H1 (cell line): ENCODE measurements around the gene KCNMA1. TPM values are rescaled to one million over a fixed set of nuclear protein-coding genes. Genes with fewer than 3 reads are reported as not detected.

ENCODE experiments used
- CTCF ChIA-PET: fragments of 300-600 bp; sonication (Branson Sonifier 250); formaldehyde crosslinking; loops from one replicate; lab custom pipeline; 2021; ENCODE audit not compliant: partially characterized antibody; lab: Charles Lee
- POLR2A ChIA-PET: fragments of 300-600 bp; sonication (Branson Sonifier 250); formaldehyde crosslinking; loops from one replicate; lab custom pipeline; 2021; ENCODE audit warnings: inconsistent platforms; ENCODE audit not compliant: partially characterized antibody; lab: Charles Lee
- DNase-seq, 2 experiments: peaks; one replicate each; pipeline versions ENCODE4 v3.0.0 to v3.0.0-alpha.2; 2010 to 2022; ENCODE audit warnings: low spot score in 2 of 2, low read depth in 1 of 2, mixed read lengths in 1 of 2
- FAIRE-seq: peaks from 2 replicates; lab custom pipeline; 2011; peaks lifted over from hg19 to GRCh38; lab: Jason Lieb, UNC
- H2AFZ ChIP-seq: 2 replicates; pipeline ENCODE4 v1.8.1; 2012; ENCODE audit warnings: low read length, inconsistent platforms
- H2AK5ac ChIP-seq: 2 replicates; pipeline ENCODE4 v1.6.1; 2013; ENCODE audit warnings: low read depth, low read length
- H2BK120ac ChIP-seq: replicated peaks from 2 replicates; pipeline ENCODE3; 2013; ENCODE audit warnings: low read depth, low read length, inconsistent platforms
- H2BK12ac ChIP-seq: 2 replicates; pipeline ENCODE4 v1.6.1; 2013; ENCODE audit warnings: low read depth, low read length
- H2BK15ac ChIP-seq: 2 replicates; pipeline ENCODE4 v1.6.1; 2013; ENCODE audit warnings: low read length
- H2BK20ac ChIP-seq: 2 replicates; pipeline ENCODE4 v1.6.1; 2013; ENCODE audit warnings: low read length
- H2BK5ac ChIP-seq: 2 replicates; pipeline ENCODE4 v1.6.1; 2013; ENCODE audit warnings: low read depth, low read length
- H3K14ac ChIP-seq: 2 replicates; pipeline ENCODE4 v1.6.1; 2013; ENCODE audit warnings: inconsistent platforms; ENCODE audit not compliant: insufficient read length
- H3K18ac ChIP-seq: 2 replicates; pipeline ENCODE4 v1.6.1; 2013; ENCODE audit warnings: low read length; ENCODE audit errors: extremely low read depth
- H3K23ac ChIP-seq: 2 replicates; pipeline ENCODE4 v1.6.1; 2013; ENCODE audit warnings: inconsistent platforms; ENCODE audit not compliant: insufficient read length
- H3K23me2 ChIP-seq: 2 replicates; pipeline ENCODE4 v1.6.1; 2013; ENCODE audit warnings: low read depth, low read length
- H3K27ac ChIP-seq: 2 replicates; pipeline ENCODE4 v1.6.1; 2011; ENCODE audit warnings: low read depth, low read length, inconsistent platforms
- H3K27me3 ChIP-seq, 4 experiments: replicated peaks in 1 of 4; 1 replicate in 1 of 4; 2 replicates in 3 of 4; pipeline versions ENCODE4 v1.6.1 to v1.8.1; 2011 to 2013; ENCODE audit warnings: low read length in 3 of 4, mild to moderate bottlenecking in 3 of 4, inconsistent platforms in 2 of 4, mixed read lengths in 2 of 4, moderate library complexity in 1 of 4; ENCODE audit not compliant: control insufficient read depth in 3 of 4, insufficient read depth in 3 of 4; ENCODE audit errors: extremely low read depth in 1 of 4
- H3K36me3 ChIP-seq, 4 experiments: 2 replicates each; pipeline versions ENCODE4 v1.6.1 to v1.8.1; 2011 to 2013; ENCODE audit warnings: mild to moderate bottlenecking in 4 of 4, low read length in 3 of 4, moderate library complexity in 2 of 4, control low read depth in 1 of 4, inconsistent platforms in 1 of 4; ENCODE audit not compliant: insufficient read depth in 4 of 4, control insufficient read depth in 2 of 4
- H3K4ac ChIP-seq: replicated peaks from 2 replicates; pipeline ENCODE3; 2013; ENCODE audit warnings: low read length, low read depth, mixed read lengths, inconsistent platforms; ENCODE audit not compliant: insufficient read length
- H3K4me1 ChIP-seq, 4 experiments: replicated peaks in 1 of 4; 1 replicate in 1 of 4; 2 replicates in 3 of 4; pipeline versions ENCODE4 v1.6.1 to v1.8.1; 2011 to 2013; ENCODE audit warnings: low read length in 3 of 4, inconsistent platforms in 2 of 4, mixed read lengths in 1 of 4; ENCODE audit not compliant: insufficient read depth in 4 of 4, control insufficient read depth in 3 of 4
- H3K4me2 ChIP-seq, 2 experiments: 2 replicates each; pipeline versions ENCODE4 v1.6.1 to v1.8.1; 2011 to 2013; ENCODE audit warnings: low read depth in 2 of 2, low read length in 2 of 2, control low read depth in 1 of 2, inconsistent platforms in 1 of 2, mild to moderate bottlenecking in 1 of 2; ENCODE audit not compliant: insufficient read depth in 1 of 2
- H3K4me3 ChIP-seq, 4 experiments: fragments of 200-600, 300-600 bp in 1 of 4; sonication (generic), shearing (Covaris generic), sonication (Bioruptor Twin) in 1 of 4; 2 replicates each; pipeline versions ENCODE4 v1.5.1 to v1.8.1; 2011 to 2016; ENCODE audit warnings: low read length in 4 of 4, low read depth in 3 of 4, control low read depth in 2 of 4, inconsistent platforms in 2 of 4, mild to moderate bottlenecking in 2 of 4, mixed read lengths in 1 of 4, moderate library complexity in 1 of 4; ENCODE audit not compliant: insufficient read depth in 2 of 4; ENCODE audit errors: extremely low read depth in 1 of 4
- H3K56ac ChIP-seq: replicated peaks from 2 replicates; pipeline ENCODE3; 2013; ENCODE audit warnings: low read depth, mild to moderate bottlenecking, mixed read lengths, low read length, inconsistent platforms; ENCODE audit not compliant: insufficient read length
- H3K79me1 ChIP-seq: 2 replicates; pipeline ENCODE4 v1.6.1; 2013; ENCODE audit warnings: low read depth, low read length, control low read depth
- H3K79me2 ChIP-seq, 2 experiments: 2 replicates each; pipeline versions ENCODE4 v1.6.1 to v1.8.1; 2012 to 2013; ENCODE audit warnings: low read length in 2 of 2, mild to moderate bottlenecking in 2 of 2, inconsistent platforms in 1 of 2; ENCODE audit not compliant: insufficient read depth in 2 of 2, control insufficient read depth in 1 of 2
- H3K9ac ChIP-seq, 4 experiments: replicated peaks in 1 of 4; 1 replicate in 1 of 4; 2 replicates in 3 of 4; pipeline versions ENCODE4 v1.6.1 to v1.8.1; 2011 to 2013; ENCODE audit warnings: low read depth in 3 of 4, low read length in 3 of 4, control low read depth in 2 of 4, mild to moderate bottlenecking in 2 of 4, moderate library complexity in 2 of 4, inconsistent platforms in 1 of 4; ENCODE audit errors: extremely low read depth in 1 of 4
- H3K9me3 ChIP-seq, 2 experiments: 2 replicates each; pipeline versions ENCODE4 v1.6.1 to v1.8.1; 2012 to 2013; ENCODE audit warnings: mild to moderate bottlenecking in 2 of 2, moderate library complexity in 2 of 2, control low read depth in 1 of 2, inconsistent platforms in 1 of 2, low read depth in 1 of 2, low read length in 1 of 2, mixed read lengths in 1 of 2; ENCODE audit not compliant: insufficient read depth in 2 of 2
- H4K20me1 ChIP-seq, 2 experiments: replicated peaks in 1 of 2; 2 replicates each; pipeline versions ENCODE3 to v1.8.1; 2011 to 2013; ENCODE audit warnings: inconsistent platforms in 2 of 2, low read length in 2 of 2, mild to moderate bottlenecking in 1 of 2; ENCODE audit not compliant: insufficient read depth in 2 of 2, control insufficient read depth in 1 of 2
- H4K5ac ChIP-seq: 2 replicates; pipeline ENCODE4 v1.6.1; 2013; ENCODE audit warnings: low read length, low read depth, mixed read lengths, inconsistent platforms; ENCODE audit not compliant: insufficient read length
- H4K8ac ChIP-seq: 2 replicates; pipeline ENCODE4 v1.8.0; 2013; ENCODE audit warnings: mild to moderate bottlenecking, moderate library complexity, low read length, inconsistent platforms; ENCODE audit not compliant: insufficient read depth; ENCODE audit errors: extremely low read depth
- H4K91ac ChIP-seq: replicated peaks from 2 replicates; pipeline ENCODE3; 2013; ENCODE audit warnings: low read length, mixed read lengths, inconsistent platforms; ENCODE audit not compliant: insufficient read length
- CBX8 ChIP-seq: fragments of 300-800, 300-1000 bp; sonication (generic); IDR thresholded peaks from 2 replicates; pipeline ENCODE4 v1.7.1; 2016; ENCODE audit warnings: low read depth, low read length, borderline replicate concordance
- CREB1 ChIP-seq: IDR thresholded peaks from 2 replicates; pipeline ENCODE4 v1.6.1; 2012; ENCODE audit warnings: inconsistent platforms
- GABPA ChIP-seq: IDR thresholded peaks from 2 replicates; pipeline ENCODE4 v1.6.1; 2011; ENCODE audit warnings: mild to moderate bottlenecking, low read length, moderate library complexity, borderline replicate concordance; ENCODE audit not compliant: insufficient read depth
- JUND ChIP-seq: IDR thresholded peaks from 2 replicates; pipeline ENCODE4 v1.6.1; 2011; ENCODE audit warnings: mild to moderate bottlenecking, improper control_type of control experiment, low read length
- KDM5A ChIP-seq: fragments of 200-600 bp; IDR thresholded peaks from 2 replicates; pipeline ENCODE4 v1.7.1; 2012; ENCODE audit warnings: mild to moderate bottlenecking, low read length, inconsistent platforms, mixed read lengths
- TBP ChIP-seq: IDR thresholded peaks from 2 replicates; pipeline ENCODE4 v1.6.1; 2011; ENCODE audit warnings: low read depth, low read length, improper control_type of control experiment
- TCF12 ChIP-seq: IDR thresholded peaks from 2 replicates; pipeline ENCODE4 v1.6.1; 2011; ENCODE audit warnings: low read depth, mild to moderate bottlenecking, low read length
- ZNF274 ChIP-seq: IDR thresholded peaks from 2 replicates; pipeline ENCODE4 v1.7.0; 2012; ENCODE audit warnings: low read length, borderline replicate concordance; ENCODE audit errors: extremely low read depth
- WGBS, 2 experiments: shearing (Covaris generic) in 1 of 2; methylation state at CpG; one replicate each; pipeline versions ENCODE4 v1.1.6 to v1.1.7; 2013 to 2015; ENCODE audit warnings: low lambda C conversion rate in 2 of 2, mixed read lengths in 2 of 2, inconsistent platforms in 1 of 2, low coverage in 1 of 2, missing lambda C conversion rate in 1 of 2; ENCODE audit not compliant: insufficient replicate concordance in 2 of 2, insufficient coverage in 1 of 2, insufficient read length in 1 of 2; ENCODE audit errors: extremely low coverage in 1 of 2, missing lambda C conversion rate in 1 of 2; 5-methylcytosine and 5-hydroxymethylcytosine counted together
- polyA plus RNA-seq, 7 experiments: library from polyadenylated mRNA; depleted of rRNA in 3 of 7; stranded (reverse) in 5 of 7; unstranded in 2 of 7; fragments of >200 nt in 5 of 7; fragments of 200-250 nt in 2 of 7; gene quantifications; 1 replicate in 5 of 7; 2 replicates in 1 of 7; 4 replicates in 1 of 7; pipeline versions ENCODE4 v1.2.1 to v1.2.3, GENCODE V29; 2011 to 2013; ENCODE audit warnings: missing spikeins in 2 of 7, mixed read lengths in 2 of 7
- total RNA-seq: library from RNA; stranded (reverse); fragmentation: NEBNext Ultra II Directional; extraction: Animal tissue kit (Norgen Biotek cat#: 25700); gene quantifications from 2 replicates; pipeline ENCODE4 v1.2.1, GENCODE V29; 2021

Gene KCNMA1
- total and polyA plus RNA-seq, 2 of the 8 experiments (the other 6 are each of a cell fraction or from before 2014, with no cell fraction given) = 10.2 to 11.1 TPM

DNA sequence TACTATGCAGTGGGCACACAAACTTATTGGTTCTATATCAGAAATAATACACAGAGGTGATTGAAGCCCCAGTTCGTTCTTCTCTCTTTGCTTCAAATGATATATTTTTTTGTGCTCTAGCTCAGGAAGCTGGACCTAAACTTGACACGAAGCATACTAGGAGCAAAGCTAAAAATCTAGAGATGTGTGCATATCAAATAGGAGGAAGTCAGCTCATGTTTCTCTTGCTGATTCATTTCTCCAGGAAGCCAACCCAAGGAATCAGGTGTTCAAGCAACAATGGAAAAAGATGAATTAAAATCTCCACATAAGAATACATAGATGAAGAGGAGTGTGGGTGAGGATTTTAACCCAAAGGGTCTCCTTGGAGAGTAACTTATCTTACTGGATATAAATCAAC is 432.5 kb downstream of the KCNMA1 start:
- Histone ChIP-seq H2BK15ac (no peak overlapping the region), H4K91ac (no peak overlapping the region)
- CTCF ChIA-PET = interaction anchor here (1.3 kb wide), 1 partner anchor 31 kb away, joined by 3 read pairs; no protein-coding TSS in a partner anchor

More for the DNA sequence above, 432.5 kb downstream of the KCNMA1 start:
- Histone ChIP-seq H3K14ac (no peak overlapping the region), H2AFZ (no peak overlapping the region), H3K23ac (no peak overlapping the region), H2BK20ac (no peak overlapping the region), H3K4me3 (no peak overlapping the region), H3K36me3 (no peaks in the 10 kb centered on the region), H3K4me1 (0 out of 7 replicates have a peak, but pooled peaks cover 0 to 2% (median 0%) of the 10 kb centered on the region in 4 experiments), H4K5ac (no peak overlapping the region), H2BK5ac (no peak overlapping the region)
- TF ChIP-seq TCF12 (no peak), ZNF274 (no peak), CREB1 (no peak), TBP (no peak), GABPA (no peak), CBX8 (no peak), JUND (no peak), KDM5A (no peak)
- TF ChIP-seq, all 59 proteins: peak for 0
- H3K9ac ChIP-seq = no peak overlapping the region
- no peak overlapping the region for H4K8ac ChIP-seq
- H3K56ac ChIP-seq = no peak overlapping the region
- 90% methylated on average over 2 of the region's 2 CpGs; no CpG with 5 or more reads in 1 of the 2 experiments for WGBS, 2 experiments
- H2BK120ac ChIP-seq = no peak overlapping the region
- POLR2A ChIA-PET = no interaction called here
- no peak overlapping the region for H3K4me2 ChIP-seq
- DNase-seq = no peak
- H2BK12ac ChIP-seq = no peak overlapping the region
- no peak overlapping the region for H3K18ac ChIP-seq
- H3K4ac ChIP-seq = no peak overlapping the region
- no peaks in the 10 kb centered on the region for H3K27me3 ChIP-seq
- H3K79me1 ChIP-seq = no peaks in the 10 kb centered on the region
- H3K23me2 ChIP-seq = no peaks in the 10 kb centered on the region
- H3K79me2 ChIP-seq = no peaks in the 10 kb centered on the region
- no peak for FAIRE-seq
- no peaks in the 10 kb centered on the region for H3K9me3 ChIP-seq
- H3K27ac ChIP-seq = no peak overlapping the region
- no peaks in the 10 kb centered on the region for H4K20me1 ChIP-seq
- H2AK5ac ChIP-seq = no peak overlapping the region
